Parathyroid adenoma (tissue), 2 donors: Measurements from ENCODE around the gene CYP27A1.

Source experiments
- H2AFZ ChIP-seq: fragments of 300-600 bp; sonication (generic); one replicate; pipeline ENCODE4 v1.7.0; 2017; ENCODE audit warnings: antibody characterized with exemption, mild to moderate bottlenecking
- H3K27ac ChIP-seq: fragments of 300-600 bp; sonication (generic); one replicate; pipeline ENCODE4 v1.7.0; 2017
- H3K27me3 ChIP-seq: fragments of 300-600 bp; sonication (generic); one replicate; pipeline ENCODE4 v1.7.0; 2017; ENCODE audit warnings: low read length; ENCODE audit not compliant: control insufficient read depth, insufficient read depth
- H3K36me3 ChIP-seq: fragments of 300-600 bp; sonication (generic); one replicate; pipeline ENCODE4 v1.7.0; 2017; ENCODE audit warnings: low read length; ENCODE audit not compliant: control insufficient read depth, insufficient read depth
- H3K4me1 ChIP-seq: fragments of 300-600 bp; sonication (generic); one replicate; pipeline ENCODE4 v1.7.0; 2017; ENCODE audit warnings: control low read depth
- H3K4me2 ChIP-seq: fragments of 300-600 bp; sonication (generic); one replicate; pipeline ENCODE4 v1.7.0; 2017; ENCODE audit warnings: low read length
- H3K4me3 ChIP-seq: fragments of 300-600 bp; sonication (generic); one replicate; pipeline ENCODE4 v1.7.0; 2017; ENCODE audit warnings: low read depth, low read length
- H3K79me2 ChIP-seq: fragments of 300-600 bp; sonication (generic); one replicate; pipeline ENCODE4 v1.7.0; 2017; ENCODE audit warnings: control low read depth
- H3K9ac ChIP-seq: fragments of 300-600 bp; sonication (generic); one replicate; pipeline ENCODE4 v1.7.0; 2017; ENCODE audit warnings: mild to moderate bottlenecking
- H3K9me3 ChIP-seq: fragments of 300-600 bp; sonication (generic); one replicate; pipeline ENCODE4 v1.7.0; 2017; ENCODE audit warnings: low read length; ENCODE audit not compliant: control insufficient read depth
- TF ChIP-seq, protein P1 (sequence below): fragments of 300-600 bp; sonication (generic); IDR thresholded peaks from one replicate; pipeline ENCODE4 v1.7.0; 2017; ENCODE audit warnings: antibody characterized with exemption, mild to moderate bottlenecking
- donor health status: primary hyperparathyroidism.

The CYP27A1 gene

DNA sequence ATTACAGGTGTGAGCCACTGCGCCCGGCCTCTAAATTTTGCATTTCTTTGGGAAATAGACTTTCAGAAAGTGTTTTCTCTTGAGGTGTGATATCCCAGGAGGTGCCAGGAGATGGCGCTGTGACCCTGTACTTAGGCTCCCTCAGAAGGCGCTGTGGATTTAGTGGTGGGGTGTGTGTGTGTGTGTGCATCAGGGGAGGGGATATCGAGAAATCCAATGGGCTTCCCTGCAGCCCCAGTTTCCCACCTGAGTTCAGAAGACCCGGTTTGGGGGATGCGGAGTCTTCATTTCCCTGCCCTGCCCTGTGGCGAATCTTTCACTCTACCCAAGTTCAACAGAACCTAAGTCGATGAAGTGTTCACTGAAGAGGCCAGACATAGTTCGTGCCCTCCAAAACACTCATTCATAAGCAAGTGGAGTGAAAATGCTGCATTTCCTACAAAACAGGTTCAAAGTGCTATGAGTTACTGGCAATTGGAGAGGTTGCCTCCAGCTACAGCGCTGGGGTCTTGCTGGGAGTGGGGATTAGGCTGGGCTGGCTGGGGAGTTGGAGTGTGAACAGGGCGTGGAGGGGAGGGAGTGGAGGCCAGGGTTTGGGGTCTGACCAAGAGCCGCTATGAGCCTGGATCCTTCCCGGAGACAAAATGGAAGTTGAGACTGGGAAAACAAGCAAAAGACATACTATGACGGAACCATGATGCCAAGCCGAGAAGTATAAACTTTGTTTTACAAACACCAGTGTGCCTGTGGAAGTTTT is 71.1 kb downstream of the CYP27A1 start:
- no peak overlapping the region for H3K27ac ChIP-seq
- H3K27me3 ChIP-seq, result no peaks in the 10 kb centered on the region
- H3K36me3 ChIP-seq, result no peaks in the 10 kb centered on the region
- no peak overlapping the region for H3K4me2 ChIP-seq
- H3K9me3 ChIP-seq, result no peaks in the 10 kb centered on the region
- no peaks in the 10 kb centered on the region for H3K79me2 ChIP-seq
- H3K9ac ChIP-seq, result no peak overlapping the region
- H3K4me1 ChIP-seq, result no peaks in the 10 kb centered on the region
- TF ChIP-seq, protein P1, sequence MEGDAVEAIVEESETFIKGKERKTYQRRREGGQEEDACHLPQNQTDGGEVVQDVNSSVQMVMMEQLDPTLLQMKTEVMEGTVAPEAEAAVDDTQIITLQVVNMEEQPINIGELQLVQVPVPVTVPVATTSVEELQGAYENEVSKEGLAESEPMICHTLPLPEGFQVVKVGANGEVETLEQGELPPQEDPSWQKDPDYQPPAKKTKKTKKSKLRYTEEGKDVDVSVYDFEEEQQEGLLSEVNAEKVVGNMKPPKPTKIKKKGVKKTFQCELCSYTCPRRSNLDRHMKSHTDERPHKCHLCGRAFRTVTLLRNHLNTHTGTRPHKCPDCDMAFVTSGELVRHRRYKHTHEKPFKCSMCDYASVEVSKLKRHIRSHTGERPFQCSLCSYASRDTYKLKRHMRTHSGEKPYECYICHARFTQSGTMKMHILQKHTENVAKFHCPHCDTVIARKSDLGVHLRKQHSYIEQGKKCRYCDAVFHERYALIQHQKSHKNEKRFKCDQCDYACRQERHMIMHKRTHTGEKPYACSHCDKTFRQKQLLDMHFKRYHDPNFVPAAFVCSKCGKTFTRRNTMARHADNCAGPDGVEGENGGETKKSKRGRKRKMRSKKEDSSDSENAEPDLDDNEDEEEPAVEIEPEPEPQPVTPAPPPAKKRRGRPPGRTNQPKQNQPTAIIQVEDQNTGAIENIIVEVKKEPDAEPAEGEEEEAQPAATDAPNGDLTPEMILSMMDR, result peak; percentile 68
- H2AFZ ChIP-seq, result no peak overlapping the region
- no peak overlapping the region for H3K4me3 ChIP-seq

DNA sequence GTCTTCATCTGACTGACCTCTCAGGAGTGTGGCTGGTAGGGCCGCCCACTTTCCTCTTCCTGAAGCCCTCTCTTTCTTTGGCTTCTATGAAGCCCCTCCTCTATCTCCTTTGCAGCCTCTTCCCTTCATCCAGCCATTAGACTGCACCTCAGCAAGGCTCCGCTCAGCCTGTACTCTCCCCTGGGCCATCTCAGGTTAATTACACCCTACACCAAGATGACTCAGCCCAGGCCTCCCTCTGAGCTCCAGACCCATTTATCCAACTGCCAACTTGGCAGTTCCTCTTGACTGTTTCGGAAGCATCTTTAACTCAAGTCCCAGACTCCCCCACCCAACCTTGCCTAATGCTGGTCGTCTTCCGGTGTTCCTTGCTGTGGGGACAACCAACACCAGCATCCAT is 71.8 kb downstream of the CYP27A1 start:
- H3K4me3 ChIP-seq, result no peak overlapping the region
- no peak overlapping the region for H2AFZ ChIP-seq
- H3K27ac ChIP-seq, result no peak overlapping the region
- no peaks in the 10 kb centered on the region for H3K27me3 ChIP-seq
- no peaks in the 10 kb centered on the region for H3K9me3 ChIP-seq
- no peaks in the 10 kb centered on the region for H3K4me1 ChIP-seq
- no peak overlapping the region for H3K4me2 ChIP-seq
- no peaks in the 10 kb centered on the region for H3K36me3 ChIP-seq
- TF ChIP-seq, protein P1, result no peak
- H3K79me2 ChIP-seq, result no peaks in the 10 kb centered on the region
- H3K9ac ChIP-seq, result no peak overlapping the region

DNA sequence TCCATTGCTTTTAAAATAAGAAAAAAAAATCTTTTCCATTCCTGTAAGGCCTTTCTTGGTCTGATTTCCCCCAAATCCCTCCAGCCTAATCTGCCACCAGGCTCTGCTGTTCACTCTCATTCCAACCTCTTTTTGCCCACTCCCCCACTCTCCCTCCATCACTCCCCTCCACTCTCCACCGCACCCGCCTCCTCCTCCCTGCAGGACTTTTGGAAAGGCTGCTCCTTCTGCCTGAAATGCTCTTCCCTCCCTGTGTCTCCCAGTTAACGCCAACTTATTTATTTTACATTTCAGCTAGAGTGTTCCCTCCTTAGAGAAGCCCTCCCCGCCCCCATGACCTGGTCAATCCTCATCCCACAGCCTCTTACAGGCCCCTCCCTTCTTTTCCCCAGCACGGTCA is 72.9 kb downstream of the CYP27A1 start:
- H3K79me2 ChIP-seq, result no peaks in the 10 kb centered on the region
- no peaks in the 10 kb centered on the region for H3K9me3 ChIP-seq
- H3K9ac ChIP-seq, result no peak overlapping the region
- H3K4me1 ChIP-seq, result no peaks in the 10 kb centered on the region
- H3K4me3 ChIP-seq, result no peak overlapping the region
- no peak overlapping the region for H3K4me2 ChIP-seq
- H3K27me3 ChIP-seq, result peaks cover under 1% of the 10 kb centered on the region
- TF ChIP-seq, protein P1, result no peak
- H3K27ac ChIP-seq, result no peak overlapping the region
- H3K36me3 ChIP-seq, result no peaks in the 10 kb centered on the region
- H2AFZ ChIP-seq, result no peak overlapping the region

DNA sequence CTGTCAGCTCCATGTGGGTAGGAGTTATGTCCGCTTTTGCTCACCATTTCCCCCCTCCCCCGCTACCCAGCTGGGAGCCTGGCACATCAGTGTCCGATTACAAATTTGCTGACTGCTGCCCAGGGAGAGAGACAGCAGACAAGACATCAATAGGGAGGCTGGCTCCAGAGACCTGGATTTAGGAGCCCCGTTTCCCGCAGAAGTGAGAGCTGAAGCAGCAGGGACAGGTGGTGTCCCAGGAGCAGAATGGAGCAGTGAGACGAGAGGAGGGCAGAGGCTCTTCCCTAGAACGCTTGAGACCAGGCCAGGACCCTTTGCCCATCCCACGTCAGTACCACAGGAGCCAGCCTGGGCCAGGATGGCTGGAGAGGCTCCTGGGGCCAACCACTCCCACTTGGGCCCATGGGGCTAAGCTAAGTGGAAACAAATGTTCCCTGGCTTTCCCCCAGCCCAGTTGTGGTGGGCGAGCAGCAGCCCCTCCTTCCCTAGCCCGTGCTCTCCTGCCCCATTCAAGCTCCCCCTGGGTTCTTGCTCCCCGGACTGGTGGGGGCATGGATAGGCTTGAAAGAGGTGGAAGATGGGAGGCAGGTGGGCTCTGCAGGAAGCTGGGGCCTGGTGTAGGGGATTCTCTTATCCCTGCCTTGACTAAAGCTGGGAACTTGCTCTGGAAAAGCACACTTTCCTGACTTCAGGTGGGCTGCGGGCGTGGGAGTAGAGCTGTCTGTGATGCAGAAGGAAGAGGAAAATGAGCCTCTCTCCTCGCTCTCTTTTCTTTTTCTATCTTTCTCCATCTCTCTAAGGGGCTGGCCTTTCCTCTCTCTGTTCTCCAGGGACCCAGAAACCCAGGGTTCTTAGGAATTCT is 73.6 kb downstream of the CYP27A1 start:
- Histone ChIP-seq H3K27me3 (peaks cover 7% of the 10 kb centered on the region), H3K4me2 (no peak overlapping the region), H3K79me2 (no peaks in the 10 kb centered on the region), H3K9me3 (no peaks in the 10 kb centered on the region), H3K4me3 (no peak overlapping the region), H2AFZ (peak overlapping the region; percentile 32), H3K4me1 (peaks cover 3% of the 10 kb centered on the region), H3K27ac (no peak overlapping the region), H3K36me3 (no peaks in the 10 kb centered on the region), H3K9ac (no peak overlapping the region)
- TF ChIP-seq, protein P1, result no peak
